Neutrophil (primary cell): ENCODE data around the gene POU5F1.
"Not testable (repeated sequence)": the region's sequence is repeated elsewhere in the genome, so short reads cannot be mapped to it uniquely, and the experiment has no call there.

Experiments
- H3K27ac ChIP-seq: fragments of 200-600 bp; sonication (generic); 2 replicates; pipeline ENCODE4 v1.5.1; 2016; ENCODE audit warnings: mild to moderate bottlenecking, moderate library complexity
- H3K27me3 ChIP-seq: fragments of 200-600 bp; sonication (generic); 2 replicates; pipeline ENCODE4 v1.6.0; 2016; ENCODE audit warnings: mild to moderate bottlenecking
- H3K36me3 ChIP-seq: fragments of 200-600 bp; sonication (generic); 2 replicates; pipeline ENCODE4 v1.5.1; 2017
- H3K4me1 ChIP-seq, 2 experiments: fragments of 200-600 bp in 1 of 2; sonication (generic) in 1 of 2; 1 replicate in 1 of 2; 2 replicates in 1 of 2; pipeline versions ENCODE4 v1.5.1 to v1.6.1; 2013 to 2016; ENCODE audit warnings: low read depth in 1 of 2, low read length in 1 of 2, mild to moderate bottlenecking in 1 of 2, moderate library complexity in 1 of 2; ENCODE audit not compliant: control insufficient read depth in 1 of 2, insufficient read depth in 1 of 2
- H3K4me3 ChIP-seq, 2 experiments: fragments of 200-600 bp in 1 of 2; sonication (generic) in 1 of 2; 1 replicate in 1 of 2; 2 replicates in 1 of 2; pipeline ENCODE4 v1.5.1; 2013 to 2016; ENCODE audit warnings: low read depth in 1 of 2, low read length in 1 of 2, mild to moderate bottlenecking in 1 of 2, moderate library complexity in 1 of 2
- H3K9me3 ChIP-seq: fragments of 200-600 bp; sonication (generic); 2 replicates; pipeline ENCODE4 v1.5.1; 2016
- TF ChIP-seq, protein P1 (sequence below): fragments of 200-600 bp; sonication (generic); IDR thresholded peaks from 2 replicates; pipeline ENCODE4 v1.5.1; 2016; ENCODE audit warnings: antibody characterized with exemption

The POU5F1 gene

DNA sequence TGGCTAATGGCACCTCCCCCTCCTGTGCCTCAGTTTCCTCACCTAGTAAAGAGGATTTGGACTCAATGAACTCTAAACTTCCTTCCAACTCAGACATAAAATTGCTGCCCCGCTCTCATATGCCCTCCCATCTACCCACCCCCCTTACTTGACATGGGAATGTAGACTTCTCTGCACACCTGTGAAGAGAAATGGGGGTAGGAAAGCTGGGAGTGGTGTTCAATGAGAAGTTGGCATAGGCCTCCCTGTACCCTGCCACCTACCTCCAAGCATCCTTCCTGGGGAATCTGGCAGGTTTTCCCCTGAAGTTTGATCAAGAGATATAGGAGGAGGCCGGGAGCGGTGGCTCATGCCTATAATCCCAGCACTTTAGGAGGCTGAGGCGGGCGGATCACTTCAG, 3.9 kb upstream of the POU5F1 start:
- H3K4me1 ChIP-seq: no peaks in the 10 kb centered on the region
- no peak overlapping the region for H3K4me3 ChIP-seq
- H3K36me3 ChIP-seq: no peaks in the 10 kb centered on the region
- H3K9me3 ChIP-seq: no peaks in the 10 kb centered on the region
- H3K27me3 ChIP-seq: no peaks in the 10 kb centered on the region
- TF ChIP-seq, protein P1, sequence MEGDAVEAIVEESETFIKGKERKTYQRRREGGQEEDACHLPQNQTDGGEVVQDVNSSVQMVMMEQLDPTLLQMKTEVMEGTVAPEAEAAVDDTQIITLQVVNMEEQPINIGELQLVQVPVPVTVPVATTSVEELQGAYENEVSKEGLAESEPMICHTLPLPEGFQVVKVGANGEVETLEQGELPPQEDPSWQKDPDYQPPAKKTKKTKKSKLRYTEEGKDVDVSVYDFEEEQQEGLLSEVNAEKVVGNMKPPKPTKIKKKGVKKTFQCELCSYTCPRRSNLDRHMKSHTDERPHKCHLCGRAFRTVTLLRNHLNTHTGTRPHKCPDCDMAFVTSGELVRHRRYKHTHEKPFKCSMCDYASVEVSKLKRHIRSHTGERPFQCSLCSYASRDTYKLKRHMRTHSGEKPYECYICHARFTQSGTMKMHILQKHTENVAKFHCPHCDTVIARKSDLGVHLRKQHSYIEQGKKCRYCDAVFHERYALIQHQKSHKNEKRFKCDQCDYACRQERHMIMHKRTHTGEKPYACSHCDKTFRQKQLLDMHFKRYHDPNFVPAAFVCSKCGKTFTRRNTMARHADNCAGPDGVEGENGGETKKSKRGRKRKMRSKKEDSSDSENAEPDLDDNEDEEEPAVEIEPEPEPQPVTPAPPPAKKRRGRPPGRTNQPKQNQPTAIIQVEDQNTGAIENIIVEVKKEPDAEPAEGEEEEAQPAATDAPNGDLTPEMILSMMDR: no peak
- H3K27ac ChIP-seq: no peak overlapping the region

DNA sequence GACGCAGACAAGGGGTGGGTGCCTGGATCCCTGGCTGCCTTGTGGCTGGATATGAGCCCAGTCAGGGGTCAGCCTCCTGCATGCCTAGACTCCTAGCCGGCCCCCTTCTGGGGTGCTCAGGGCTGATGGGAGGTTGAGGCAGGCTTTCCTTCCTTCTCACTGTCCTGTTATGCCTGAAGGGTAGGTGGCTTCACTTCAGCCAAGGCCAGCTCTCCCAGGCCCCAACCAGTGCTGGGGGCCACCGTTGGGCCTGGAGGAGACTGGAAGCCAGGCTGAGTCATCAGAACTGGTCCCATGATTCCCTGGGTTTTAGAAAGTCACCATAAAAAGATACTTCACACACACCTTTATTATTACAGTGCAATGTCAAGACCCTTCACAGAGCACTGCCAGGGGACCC, 2.9 kb upstream of the POU5F1 start:
- no peaks in the 10 kb centered on the region for H3K4me1 ChIP-seq
- H3K36me3 ChIP-seq: no peaks in the 10 kb centered on the region
- H3K4me3 ChIP-seq: no peak overlapping the region
- no peak overlapping the region for H3K27ac ChIP-seq
- no peaks in the 10 kb centered on the region for H3K27me3 ChIP-seq
- TF ChIP-seq, protein P1: no peak
- no peaks in the 10 kb centered on the region for H3K9me3 ChIP-seq

DNA sequence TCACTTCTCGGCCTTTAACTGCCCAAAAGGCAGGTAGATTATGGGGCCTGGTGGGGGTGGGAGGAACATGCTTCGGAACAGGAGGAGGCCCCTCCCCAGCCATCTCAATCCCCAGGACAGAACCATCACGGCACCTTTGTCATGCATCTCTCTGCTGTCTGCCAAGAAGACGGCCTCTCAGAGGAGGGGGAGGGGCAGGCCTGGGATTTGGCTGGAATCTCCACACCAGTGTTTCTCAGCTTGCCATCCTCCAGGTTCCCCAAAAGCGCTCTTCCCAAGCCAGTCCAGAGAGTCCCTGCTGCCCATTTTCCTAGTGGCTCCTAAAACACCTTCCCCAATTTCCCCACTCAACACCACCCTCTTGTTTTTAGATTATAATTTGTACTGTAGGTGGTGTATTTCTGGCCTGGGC, 2.5 kb upstream of the POU5F1 start:
- no peaks in the 10 kb centered on the region for H3K4me1 ChIP-seq
- no peak overlapping the region for H3K27ac ChIP-seq
- H3K27me3 ChIP-seq: no peaks in the 10 kb centered on the region
- TF ChIP-seq, protein P1: no peak
- no peaks in the 10 kb centered on the region for H3K36me3 ChIP-seq
- H3K4me3 ChIP-seq: no peak overlapping the region
- H3K9me3 ChIP-seq: no peaks in the 10 kb centered on the region

DNA sequence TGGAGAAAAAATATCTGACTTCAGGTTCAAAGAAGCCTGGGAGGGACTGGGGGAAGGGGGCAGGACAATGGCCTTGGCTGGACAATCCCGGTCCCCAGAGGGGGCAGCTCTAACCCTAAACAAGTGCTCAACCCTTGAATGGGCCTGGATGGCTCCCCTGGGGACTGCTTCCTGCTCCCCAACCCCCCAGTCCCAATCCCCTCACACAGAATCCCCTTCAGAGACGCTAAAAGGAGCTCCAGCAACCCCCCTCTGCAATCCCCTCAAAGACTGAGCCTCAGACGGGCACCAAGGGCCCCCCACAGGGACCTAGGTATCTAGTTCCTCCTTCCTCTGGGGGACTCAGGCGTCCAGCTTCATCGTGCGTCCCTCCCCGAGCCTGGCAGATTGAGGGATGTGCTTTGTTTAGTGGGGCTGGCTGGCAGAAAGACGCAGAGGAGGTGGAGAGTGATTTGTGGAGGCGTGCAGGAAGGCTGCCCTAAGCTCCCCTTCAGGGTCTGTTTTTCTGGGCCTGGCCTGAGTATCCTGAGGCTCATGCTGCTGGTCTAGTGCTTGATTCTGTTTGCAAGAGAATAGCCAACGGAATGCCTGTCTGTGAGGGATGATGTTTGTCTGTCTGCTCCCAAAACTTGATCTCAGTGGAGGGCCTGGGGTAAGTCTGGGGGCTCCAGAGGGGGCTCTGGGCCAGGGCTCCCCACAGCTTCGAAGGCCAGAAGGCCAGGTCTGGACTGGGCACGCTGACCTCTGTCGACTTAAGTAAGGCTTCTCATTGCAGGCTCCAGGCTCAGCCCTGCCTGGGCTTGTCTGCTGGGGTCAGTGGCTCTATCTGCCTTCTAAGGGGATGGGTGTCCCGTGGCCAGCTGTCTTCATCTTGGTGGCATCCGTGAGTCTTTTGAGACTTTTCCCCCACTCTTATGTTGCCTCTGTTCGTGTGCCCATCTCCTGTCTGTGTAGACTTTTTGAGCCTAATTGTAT, 1.7 kb upstream of the POU5F1 start:
- Histone ChIP-seq H3K27me3 (no peaks in the 10 kb centered on the region), H3K9me3 (no peaks in the 10 kb centered on the region), H3K4me3 (no peak overlapping the region), H3K4me1 (no peaks in the 10 kb centered on the region), H3K27ac (no peak overlapping the region), H3K36me3 (no peaks in the 10 kb centered on the region)
- TF ChIP-seq, protein P1: no peak

DNA sequence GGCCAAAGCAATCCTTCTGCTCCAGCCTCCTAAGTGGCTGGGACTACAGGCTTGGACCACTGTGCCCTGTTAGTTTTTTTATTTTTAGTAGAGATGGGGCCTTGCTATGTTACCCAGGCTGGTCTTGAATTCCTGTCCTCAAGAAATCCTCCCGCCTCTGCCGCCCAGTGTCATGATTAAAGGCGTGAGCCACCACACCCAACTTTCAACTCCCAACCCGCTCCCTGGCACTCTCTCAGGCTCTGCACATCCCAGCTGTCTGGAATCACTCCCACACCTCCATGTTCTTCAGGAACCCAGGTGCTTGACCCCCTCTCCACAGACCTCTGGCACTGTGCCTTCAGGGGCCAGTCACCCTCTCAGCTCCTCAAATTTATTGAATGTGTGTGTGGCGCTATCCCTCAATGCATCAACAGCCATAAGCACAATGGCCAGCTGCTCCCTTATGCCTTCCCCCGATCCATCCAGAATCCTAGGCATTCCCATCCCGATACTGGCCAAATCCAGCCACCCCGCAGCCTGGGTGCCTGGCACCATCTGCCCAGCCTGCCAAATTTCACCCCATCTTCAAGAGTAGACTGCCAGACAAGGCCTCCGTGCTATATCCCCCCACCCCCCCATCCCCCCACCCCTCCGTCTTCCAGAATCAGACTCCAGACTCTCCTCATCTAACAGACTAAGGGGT, 647 bp upstream of the POU5F1 start:
- Histone ChIP-seq H3K4me3 (no peak overlapping the region), H3K27me3 (no peaks in the 10 kb centered on the region), H3K27ac (no peak overlapping the region), H3K9me3 (no peaks in the 10 kb centered on the region), H3K36me3 (no peaks in the 10 kb centered on the region), H3K4me1 (no peaks in the 10 kb centered on the region)
- TF ChIP-seq, protein P1: no peak

DNA sequence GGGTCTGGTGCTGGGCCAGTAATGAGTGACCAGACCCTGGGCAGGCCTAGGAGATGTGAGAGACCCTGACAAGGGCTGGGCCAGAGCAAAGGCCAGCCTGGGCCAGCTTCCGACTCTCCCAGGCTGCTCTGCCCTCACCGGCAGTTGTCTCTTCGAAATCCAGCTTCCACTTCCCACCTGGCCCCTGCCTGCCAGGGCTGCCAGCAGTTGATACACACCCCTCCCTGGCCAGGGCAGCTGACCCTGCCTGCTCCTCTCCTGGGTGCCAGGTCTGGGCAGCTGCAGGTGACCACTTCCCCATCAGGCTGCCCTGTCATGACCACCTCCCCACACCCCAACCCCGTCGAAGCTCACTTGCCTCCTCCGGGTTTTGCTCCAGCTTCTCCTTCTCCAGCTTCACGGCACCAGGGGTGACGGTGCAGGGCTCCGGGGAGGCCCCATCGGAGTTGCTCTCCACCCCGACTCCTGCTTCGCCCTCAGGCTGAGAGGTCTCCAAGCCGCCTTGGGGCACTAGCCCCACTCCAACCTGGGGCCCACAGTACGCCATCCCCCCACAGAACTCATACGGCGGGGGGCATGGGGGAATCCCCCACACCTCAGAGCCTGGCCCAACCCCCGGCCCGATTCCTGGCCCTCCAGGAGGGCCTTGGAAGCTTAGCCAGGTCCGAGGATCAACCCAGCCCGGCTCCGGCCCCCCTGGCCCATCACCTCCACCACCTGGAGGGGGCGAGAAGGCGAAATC, 453 bp downstream of the POU5F1 start:
- not testable (repeated sequence) for H3K36me3 ChIP-seq, H3K9me3 ChIP-seq, H3K27ac ChIP-seq, H3K27me3 ChIP-seq, H3K4me1 ChIP-seq, H3K4me3 ChIP-seq
